HG02763 (cell line): Measurements from ENCODE around the gene KCNQ1.

Experiments used
- ATAC-seq: cut with Tn5 transposase; IDR thresholded peaks from one replicate; pipeline ENCODE4 v1.9.1; 2021; ENCODE audit warnings: mild to moderate bottlenecking, moderate library complexity; ENCODE audit not compliant: unreplicated experiment

KCNQ1 gene

GRCh38 chr11:2770096-2770751 is 325.4 kb downstream of the KCNQ1 start:
- ATAC-seq = no peak

GRCh38 chr11:2770761-2771301 is 326.0 kb downstream of the KCNQ1 start:
- no peak for ATAC-seq

DNA sequence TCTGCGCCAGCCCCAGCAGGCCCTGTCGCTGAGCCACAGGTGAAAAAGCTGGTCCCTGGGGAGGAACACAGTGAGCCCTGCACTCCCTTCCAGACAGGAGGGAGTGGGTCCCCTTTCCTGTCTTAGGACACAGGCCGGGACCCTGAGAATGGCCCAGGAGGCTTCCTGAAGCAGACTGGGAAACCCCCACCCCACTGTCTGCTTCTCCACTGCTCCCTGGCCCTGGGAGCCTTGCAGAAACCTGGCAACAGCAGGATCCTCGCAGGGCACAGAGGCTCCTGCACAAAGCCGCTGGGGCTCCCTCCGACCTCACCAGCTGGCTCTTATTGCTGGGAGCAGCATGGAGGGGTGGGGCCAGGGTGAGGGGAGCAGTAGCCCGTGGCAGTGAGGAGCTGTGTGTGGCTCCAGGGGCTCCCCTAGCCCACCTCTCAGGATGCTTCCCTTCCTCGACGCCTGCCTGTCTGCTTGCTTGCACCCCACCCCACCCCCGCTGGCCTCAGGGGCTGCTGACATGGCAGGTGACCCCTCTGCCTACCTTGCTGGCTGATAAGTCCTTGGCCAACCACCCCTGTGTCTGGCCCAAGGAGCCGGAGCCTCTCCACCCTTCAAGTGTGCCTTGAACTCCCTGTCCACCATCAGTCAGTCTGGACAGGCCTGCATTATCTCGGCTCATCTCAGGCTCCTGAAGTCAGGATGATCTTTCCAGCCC is 327.1 kb downstream of the KCNQ1 start:
- no peak for ATAC-seq

- no peak for ATAC-seq
Measured at GRCh38 chr11:2772544-2773031, 327.8 kb downstream of the KCNQ1 start.

DNA sequence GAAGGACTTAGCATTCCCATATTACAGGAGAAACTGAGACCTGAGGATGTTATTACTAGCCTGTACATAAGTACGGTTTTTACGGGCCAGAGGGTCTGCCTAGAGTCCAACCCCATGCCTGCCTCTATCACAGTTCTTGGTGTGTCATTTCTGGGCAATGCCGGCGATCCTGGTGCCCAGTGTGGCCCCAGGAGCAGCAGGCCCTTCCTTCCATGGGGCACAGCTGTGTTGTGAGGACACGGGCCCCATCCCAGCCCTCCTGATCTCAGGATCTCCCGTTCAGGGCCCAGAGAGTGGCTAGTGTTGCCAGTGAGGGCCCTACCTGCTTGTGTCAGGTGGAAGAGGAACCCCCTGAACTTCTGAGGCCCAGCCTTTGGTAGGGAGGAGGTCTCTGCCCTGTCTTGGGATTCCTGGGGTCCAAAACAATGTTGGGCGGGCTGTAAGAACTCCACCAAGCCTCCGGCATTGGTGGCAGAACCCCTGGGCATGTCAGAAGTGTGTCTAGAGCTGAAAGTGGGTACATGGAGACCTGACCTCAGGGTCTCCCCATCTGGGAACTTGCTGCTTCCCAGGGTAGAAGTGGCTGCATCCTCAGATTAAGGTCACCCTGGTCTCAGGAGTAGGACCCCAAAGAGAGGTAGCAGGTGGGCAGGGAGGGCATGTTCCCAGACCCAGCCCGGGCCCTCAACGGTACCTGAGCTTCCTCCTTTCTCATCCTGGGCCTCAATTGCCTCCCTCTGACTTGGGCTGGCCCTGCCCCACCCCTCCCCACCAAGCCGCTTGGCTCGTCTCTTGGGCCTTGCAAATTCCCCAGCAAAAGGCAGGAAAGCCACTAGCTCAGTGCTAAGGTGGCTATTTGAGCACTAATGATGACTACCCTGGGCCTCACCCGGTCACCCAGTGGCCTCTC is 329.6 kb downstream of the KCNQ1 start:
- no peak for ATAC-seq

DNA sequence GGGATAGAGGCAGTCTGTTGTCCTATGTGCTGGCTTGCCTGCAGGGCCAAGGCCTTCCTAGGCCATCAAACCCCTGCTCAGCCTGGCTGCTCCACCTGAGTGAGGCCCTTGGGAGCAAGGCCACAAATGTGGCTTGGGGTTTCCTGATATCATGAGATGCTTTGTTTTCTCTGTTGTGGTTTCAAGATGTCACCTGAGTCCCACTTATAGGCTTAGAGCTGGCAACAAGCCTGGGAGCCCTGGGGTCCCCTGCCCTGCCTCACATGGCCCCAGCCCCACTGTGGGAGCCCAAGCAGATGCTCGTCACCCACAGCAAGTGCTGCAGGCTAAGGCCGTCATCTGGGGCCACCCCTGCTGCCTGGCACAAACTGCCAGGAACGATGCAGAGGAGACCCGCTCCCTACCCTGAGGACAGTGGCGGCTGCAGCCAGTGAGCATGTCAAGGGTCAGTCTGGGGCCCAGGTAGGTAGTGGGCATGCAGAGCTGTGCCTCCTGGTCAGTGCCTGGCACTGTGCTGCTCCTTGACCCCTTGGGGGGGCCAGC is 330.3 kb downstream of the KCNQ1 start:
- no peak for ATAC-seq

DNA sequence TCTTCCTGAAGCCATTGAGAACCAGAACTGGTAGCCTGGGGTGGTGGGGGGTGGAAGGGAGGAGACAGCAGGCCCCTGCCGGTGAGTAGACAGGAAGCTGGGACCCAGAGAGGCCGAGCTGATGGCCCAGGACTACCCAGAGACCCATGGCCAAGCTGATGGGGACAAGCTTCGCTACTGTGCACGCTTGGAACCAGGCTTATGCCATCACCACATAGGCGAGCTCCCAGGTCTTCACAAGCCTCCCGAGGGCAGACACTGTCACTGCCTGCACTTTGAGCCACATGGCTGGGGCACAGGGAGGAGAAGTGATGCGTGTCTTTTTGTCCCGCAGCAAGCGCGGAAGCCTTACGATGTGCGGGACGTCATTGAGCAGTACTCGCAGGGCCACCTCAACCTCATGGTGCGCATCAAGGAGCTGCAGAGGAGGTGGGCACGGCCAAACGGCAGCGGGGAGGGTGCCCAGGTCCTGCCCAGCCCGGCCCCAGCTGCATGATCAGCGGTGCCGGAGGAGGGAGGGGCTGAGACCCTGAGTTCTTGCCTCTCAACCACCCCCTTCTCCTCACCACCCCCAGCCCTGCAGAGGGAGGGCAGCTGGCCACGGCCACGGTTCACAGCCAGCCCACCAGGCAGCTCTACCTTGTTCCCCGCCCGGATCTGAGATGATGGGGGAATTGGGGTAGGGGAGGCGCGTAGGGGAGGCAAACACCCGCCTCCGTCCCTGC is 331.0 kb downstream of the KCNQ1 start:
- no peak for ATAC-seq

GRCh38 chr11:2776351-2777061 is 331.7 kb downstream of the KCNQ1 start:
- ATAC-seq = no peak

DNA sequence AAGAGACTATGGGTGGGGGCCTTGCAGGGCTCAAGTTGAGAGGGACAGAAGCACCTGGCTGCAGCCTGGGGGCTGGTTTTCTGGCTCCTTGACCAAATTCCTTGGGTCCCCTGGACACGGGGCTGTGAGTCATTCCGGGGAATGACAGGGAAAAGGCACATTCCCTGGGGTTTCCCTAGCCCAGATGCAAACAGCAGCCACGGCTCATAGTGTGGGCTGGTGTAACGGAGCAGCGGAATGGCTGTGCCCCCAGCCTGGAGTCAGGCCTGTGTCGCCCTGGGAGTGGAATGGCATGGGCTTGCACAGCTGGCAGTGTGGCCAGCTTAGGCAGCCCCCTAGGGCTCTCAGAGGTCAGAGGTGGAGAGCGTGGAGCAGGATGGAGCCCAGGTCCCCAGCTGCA is 332.6 kb downstream of the KCNQ1 start:
- ATAC-seq = no peak

GRCh38 chr11:2777871-2778629 is 333.2 kb downstream of the KCNQ1 start:
- ATAC-seq = no peak

- no peak for ATAC-seq
Measured at GRCh38 chr11:2778630-2779498, 334.1 kb downstream of the KCNQ1 start.

DNA sequence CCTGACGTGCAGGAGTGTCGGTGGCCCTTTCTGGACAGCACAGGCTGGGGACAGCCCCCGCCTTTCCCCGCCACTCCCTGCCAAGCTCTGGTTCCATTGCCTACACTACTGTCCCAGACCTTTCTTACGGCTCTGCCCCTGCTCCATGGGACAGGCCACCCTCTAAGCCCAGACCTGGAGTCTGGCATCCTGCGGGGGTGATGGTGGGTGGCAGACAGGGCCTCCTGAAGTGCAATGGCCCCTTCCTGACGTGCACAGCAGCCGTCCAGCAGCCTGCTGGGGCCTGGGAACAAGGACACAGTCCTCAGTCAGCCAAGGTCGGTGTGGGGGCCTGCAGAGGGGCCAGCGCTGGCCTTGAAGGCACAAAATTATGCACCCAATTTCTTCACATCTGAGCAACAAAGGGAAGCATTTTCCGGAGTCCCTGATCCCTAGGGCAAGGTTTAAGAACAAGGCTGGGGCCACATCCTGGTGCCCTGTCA is 334.7 kb downstream of the KCNQ1 start:
- no peak for ATAC-seq

DNA sequence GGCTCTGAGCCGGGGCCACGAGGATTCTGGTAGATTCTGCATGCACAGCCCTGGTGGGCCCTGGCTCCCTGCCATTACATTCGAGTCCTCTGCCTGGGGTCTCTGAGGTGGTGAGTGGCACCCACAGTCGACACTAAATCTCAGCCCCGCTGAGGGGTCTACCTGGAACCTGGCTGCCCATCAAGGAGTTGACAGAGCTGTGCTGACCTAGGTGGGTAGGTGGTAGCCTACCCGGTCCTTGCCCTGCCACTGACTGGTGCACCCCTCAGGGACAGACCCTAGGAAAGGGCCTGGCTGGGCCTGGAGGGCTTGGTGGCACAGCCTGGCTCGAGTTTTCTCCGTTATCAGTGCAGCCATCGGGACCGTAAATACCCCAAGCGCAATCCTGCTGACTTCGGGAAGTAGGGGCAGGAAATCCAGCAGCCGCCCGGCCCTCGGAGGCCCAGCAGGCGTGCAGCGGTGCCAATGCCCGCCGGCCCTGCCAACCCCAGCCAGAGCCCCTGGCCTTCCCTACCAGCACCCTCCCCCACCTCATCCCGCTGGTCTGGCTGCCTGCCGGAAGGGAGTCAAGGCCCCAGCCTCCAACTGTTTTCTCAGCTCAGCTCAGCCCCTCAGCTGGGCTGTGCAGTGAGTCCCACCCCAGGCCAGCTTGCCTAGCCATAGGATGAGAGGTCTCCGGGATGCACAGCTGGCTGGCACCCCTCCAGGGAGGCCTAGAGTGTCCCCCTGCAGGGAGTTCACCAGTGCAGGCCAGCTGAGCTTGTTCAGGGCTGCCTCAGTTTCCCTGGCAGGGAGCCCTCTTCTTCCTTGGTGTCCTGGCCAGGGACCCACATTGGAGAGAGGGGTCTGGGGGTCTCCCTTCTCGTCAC is 335.4 kb downstream of the KCNQ1 start:
- no peak for ATAC-seq

- no peak for ATAC-seq
Measured at GRCh38 chr11:2780850-2781407, 336.1 kb downstream of the KCNQ1 start.

GRCh38 chr11:2781408-2782274 is 336.8 kb downstream of the KCNQ1 start:
- no peak for ATAC-seq

GRCh38 chr11:2782769-2783168 is 338.0 kb downstream of the KCNQ1 start:
- ATAC-seq = no peak
